PC-3 (cell line): ENCODE data around the gene PRKCQ.

Experiments
- EZH2phosphoT487 ChIP-seq: fragments of 300-600 bp; sonication (generic); IDR thresholded peaks from 2 replicates; pipeline ENCODE4 v1.6.1; 2018; ENCODE audit warnings: mild to moderate bottlenecking, antibody characterized with exemption, low read length, borderline replicate concordance
- TF ChIP-seq, protein P1 (sequence below): fragments of 300-600 bp; sonication (generic); conservative IDR thresholded peaks from 2 replicates; pipeline ENCODE4 v1.5.1; 2017; ENCODE audit warnings: antibody characterized with exemption, low read depth, mild to moderate bottlenecking, low read length

DNA sequence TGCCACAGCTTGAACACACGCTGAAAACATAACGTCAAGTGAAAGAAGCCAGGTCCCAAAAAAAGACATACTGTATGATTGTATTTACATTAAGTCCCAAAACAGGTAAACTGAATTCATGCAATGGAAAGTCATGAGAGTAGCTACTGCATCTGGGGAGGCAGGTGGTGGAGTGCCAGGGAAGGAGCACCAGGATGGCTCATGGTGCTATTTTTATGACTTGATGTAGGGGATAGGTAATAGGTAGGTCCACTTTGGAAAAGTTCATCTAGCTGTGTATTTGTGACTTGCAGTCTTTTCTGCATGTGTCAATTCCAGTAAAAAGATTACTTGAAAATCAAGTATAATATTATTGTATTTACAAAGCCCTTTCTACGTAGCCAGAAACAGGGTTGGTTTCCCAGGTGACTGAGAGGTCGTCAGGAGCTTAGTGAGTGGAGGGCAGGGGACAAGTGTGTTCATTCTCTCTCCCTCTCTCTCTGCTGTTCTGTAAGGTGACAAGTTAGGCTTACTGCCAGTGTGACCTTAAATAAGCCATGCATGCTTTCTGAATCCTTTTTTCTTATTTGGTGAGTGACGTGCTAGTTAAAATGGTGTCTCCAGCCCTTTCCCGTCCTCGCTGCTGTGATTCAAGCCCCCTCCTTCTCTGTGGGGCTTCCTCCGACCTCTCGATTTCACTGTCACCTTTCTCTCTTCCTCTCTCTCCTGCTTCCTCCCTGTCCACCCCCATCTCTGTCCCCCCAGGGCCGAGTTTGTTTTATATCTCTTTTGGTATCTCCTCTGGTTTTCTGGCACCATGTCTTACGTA lies 9.4 kb upstream of the PRKCQ start:
- TF ChIP-seq, protein P1, sequence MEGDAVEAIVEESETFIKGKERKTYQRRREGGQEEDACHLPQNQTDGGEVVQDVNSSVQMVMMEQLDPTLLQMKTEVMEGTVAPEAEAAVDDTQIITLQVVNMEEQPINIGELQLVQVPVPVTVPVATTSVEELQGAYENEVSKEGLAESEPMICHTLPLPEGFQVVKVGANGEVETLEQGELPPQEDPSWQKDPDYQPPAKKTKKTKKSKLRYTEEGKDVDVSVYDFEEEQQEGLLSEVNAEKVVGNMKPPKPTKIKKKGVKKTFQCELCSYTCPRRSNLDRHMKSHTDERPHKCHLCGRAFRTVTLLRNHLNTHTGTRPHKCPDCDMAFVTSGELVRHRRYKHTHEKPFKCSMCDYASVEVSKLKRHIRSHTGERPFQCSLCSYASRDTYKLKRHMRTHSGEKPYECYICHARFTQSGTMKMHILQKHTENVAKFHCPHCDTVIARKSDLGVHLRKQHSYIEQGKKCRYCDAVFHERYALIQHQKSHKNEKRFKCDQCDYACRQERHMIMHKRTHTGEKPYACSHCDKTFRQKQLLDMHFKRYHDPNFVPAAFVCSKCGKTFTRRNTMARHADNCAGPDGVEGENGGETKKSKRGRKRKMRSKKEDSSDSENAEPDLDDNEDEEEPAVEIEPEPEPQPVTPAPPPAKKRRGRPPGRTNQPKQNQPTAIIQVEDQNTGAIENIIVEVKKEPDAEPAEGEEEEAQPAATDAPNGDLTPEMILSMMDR: no peak
- no peak for TF ChIP-seq EZH2phosphoT487
